Panc1 (cell line): Measurements from ENCODE around the gene DHRS4.
"Not testable (repeated sequence)": the region's sequence is repeated elsewhere in the genome, so short reads cannot be mapped to it uniquely, and the experiment has no call there.

Experiments
- CTCF ChIP-seq: fragments of 450-650 bp; IDR thresholded peaks from 2 replicates; pipeline ENCODE4 v1.5.1; 2017; ENCODE audit warnings: mild to moderate bottlenecking
- POLR2AphosphoS5 ChIP-seq: IDR thresholded peaks from 2 replicates; pipeline ENCODE4 v1.6.1; 2012; ENCODE audit warnings: mild to moderate bottlenecking, low read depth, low read length, moderate library complexity
- TF ChIP-seq, protein P1 (sequence below), 2 experiments: IDR thresholded peaks; 2 replicates each; pipeline ENCODE4 v1.6.1; 2011 to 2012; ENCODE audit warnings: low read depth in 2 of 2, control low read depth in 1 of 2, low read length in 1 of 2, mild to moderate bottlenecking in 1 of 2, moderate library complexity in 1 of 2; ENCODE audit not compliant: insufficient read depth in 1 of 2

GRCh38 chr14:23951136-23951466 is 2.5 kb upstream of the DHRS4 start:
- not testable (repeated sequence) for TF ChIP-seq CTCF, POLR2AphosphoS5
- TF ChIP-seq, protein P1, sequence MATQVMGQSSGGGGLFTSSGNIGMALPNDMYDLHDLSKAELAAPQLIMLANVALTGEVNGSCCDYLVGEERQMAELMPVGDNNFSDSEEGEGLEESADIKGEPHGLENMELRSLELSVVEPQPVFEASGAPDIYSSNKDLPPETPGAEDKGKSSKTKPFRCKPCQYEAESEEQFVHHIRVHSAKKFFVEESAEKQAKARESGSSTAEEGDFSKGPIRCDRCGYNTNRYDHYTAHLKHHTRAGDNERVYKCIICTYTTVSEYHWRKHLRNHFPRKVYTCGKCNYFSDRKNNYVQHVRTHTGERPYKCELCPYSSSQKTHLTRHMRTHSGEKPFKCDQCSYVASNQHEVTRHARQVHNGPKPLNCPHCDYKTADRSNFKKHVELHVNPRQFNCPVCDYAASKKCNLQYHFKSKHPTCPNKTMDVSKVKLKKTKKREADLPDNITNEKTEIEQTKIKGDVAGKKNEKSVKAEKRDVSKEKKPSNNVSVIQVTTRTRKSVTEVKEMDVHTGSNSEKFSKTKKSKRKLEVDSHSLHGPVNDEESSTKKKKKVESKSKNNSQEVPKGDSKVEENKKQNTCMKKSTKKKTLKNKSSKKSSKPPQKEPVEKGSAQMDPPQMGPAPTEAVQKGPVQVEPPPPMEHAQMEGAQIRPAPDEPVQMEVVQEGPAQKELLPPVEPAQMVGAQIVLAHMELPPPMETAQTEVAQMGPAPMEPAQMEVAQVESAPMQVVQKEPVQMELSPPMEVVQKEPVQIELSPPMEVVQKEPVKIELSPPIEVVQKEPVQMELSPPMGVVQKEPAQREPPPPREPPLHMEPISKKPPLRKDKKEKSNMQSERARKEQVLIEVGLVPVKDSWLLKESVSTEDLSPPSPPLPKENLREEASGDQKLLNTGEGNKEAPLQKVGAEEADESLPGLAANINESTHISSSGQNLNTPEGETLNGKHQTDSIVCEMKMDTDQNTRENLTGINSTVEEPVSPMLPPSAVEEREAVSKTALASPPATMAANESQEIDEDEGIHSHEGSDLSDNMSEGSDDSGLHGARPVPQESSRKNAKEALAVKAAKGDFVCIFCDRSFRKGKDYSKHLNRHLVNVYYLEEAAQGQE (IDR thresholded peaks at IDR 0.05; ENCODE audit: insufficient read depth in 1 of 2, low read depth in 2 of 2, low read length in 1 of 2): not testable (repeated sequence)
